Activated effector memory CD4-positive, alpha-beta T cell treated with Interleukin-2 at 50 U/mL for 16 hours (primary cell): ENCODE data around the gene RORC.
"Not testable (repeated sequence)": the region's sequence is repeated elsewhere in the genome, so short reads cannot be mapped to it uniquely, and the experiment has no call there.

ENCODE experiments used
- DNase-seq: peaks from one replicate; pipeline ENCODE4 v3.0.0-alpha.2; 2020

The RORC gene

GRCh38 chr1:151803915-151804314, 27.7 kb downstream of the RORC start:
- DNase-seq: no peak

- DNase-seq: no peak
Observed at GRCh38 chr1:151803164-151803563, 28.4 kb downstream of the RORC start.

- no peak for DNase-seq
Observed at GRCh38 chr1:151802372-151802771, 29.2 kb downstream of the RORC start.

- DNase-seq: no peak
Observed at GRCh38 chr1:151801846-151802245, 29.8 kb downstream of the RORC start.

- DNase-seq: no peak
Observed at GRCh38 chr1:151801310-151801820, 30.2 kb downstream of the RORC start.

GRCh38 chr1:151800830-151801229, 30.8 kb downstream of the RORC start:
- no peak for DNase-seq

- DNase-seq: no peak
Observed at GRCh38 chr1:151799179-151800022, 32.2 kb downstream of the RORC start.

- no peak for DNase-seq
Observed at GRCh38 chr1:151798571-151798970, 33.0 kb downstream of the RORC start.

- DNase-seq: no peak
Observed at GRCh38 chr1:151790940-151791651, 40.5 kb downstream of the RORC start.

- peak; percentile 97 for DNase-seq
Observed at GRCh38 chr1:151790071-151790939, 41.3 kb downstream of the RORC start, which contains the start of gene TDRKH. Gene TDRKH, minus strand, starts transcription at chr1:151790500. Its CDS starts 7,478 bp downstream, at chr1:151783022.

- DNase-seq: no peak
Observed at GRCh38 chr1:151787689-151788088, 43.9 kb downstream of the RORC start.

- DNase-seq: no peak
Observed at GRCh38 chr1:151783796-151784195, 47.8 kb downstream of the RORC start.

GRCh38 chr1:151782741-151783140, 48.9 kb downstream of the RORC start:
- DNase-seq: no peak

- DNase-seq: not testable (repeated sequence)
Observed at GRCh38 chr1:151782026-151782425, 49.6 kb downstream of the RORC start.

GRCh38 chr1:151780736-151781135, 50.9 kb downstream of the RORC start:
- DNase-seq: not testable (repeated sequence)

GRCh38 chr1:151779852-151780251, 51.8 kb downstream of the RORC start:
- DNase-seq: no peak

- DNase-seq: no peak
Observed at GRCh38 chr1:151777317-151777716, 54.3 kb downstream of the RORC start.

GRCh38 chr1:151776665-151777062, 54.9 kb downstream of the RORC start:
- no peak for DNase-seq

GRCh38 chr1:151775894-151776664, 55.5 kb downstream of the RORC start:
- no peak for DNase-seq

- no peak for DNase-seq
Observed at GRCh38 chr1:151774256-151774922, 57.2 kb downstream of the RORC start.

- no peak for DNase-seq
Observed at GRCh38 chr1:151773702-151774101, 57.9 kb downstream of the RORC start.
